Measurements from ENCODE around the gene PIK3C3. TPM values are rescaled to one million over a fixed set of nuclear protein-coding genes. Genes with fewer than 3 reads are reported as not detected.
"Not testable (repeated sequence)": the region's sequence is repeated elsewhere in the genome, so short reads cannot be mapped to it uniquely, and the experiment has no call there.

Gene PIK3C3
- total RNA-seq, 1 donor from 2014 or later, result 62.8 TPM

- Mint-ChIP-seq H3K4me1 (ENCODE audit: unreplicated experiment) (peaks cover 17% of the 10 kb centered on the region), H3K27me3 (ENCODE audit: unreplicated experiment) (peaks cover 5% of the 10 kb centered on the region), H3K36me3 (ENCODE audit: low read depth, unreplicated experiment) (no peaks in the 10 kb centered on the region), H3K9me3 (ENCODE audit: unreplicated experiment) (no peaks in the 10 kb centered on the region), H3K4me3 (ENCODE audit: unreplicated experiment) (no peak overlapping the region), H3K27ac (ENCODE audit: unreplicated experiment) (no peak overlapping the region)
- no peak for TF ChIP-seq CTCF (IDR thresholded peaks at IDR 0.05; ENCODE audit: unreplicated experiment)
- DNase-seq (ENCODE audit: low spot score), result no peak
Observed at GRCh38 chr18:42106784-42107183, 151.8 kb downstream of the PIK3C3 start.

- no peak for TF ChIP-seq CTCF (IDR thresholded peaks at IDR 0.05; ENCODE audit: unreplicated experiment)
- DNase-seq (ENCODE audit: low spot score), result no peak
- no peak overlapping the region for H3K27ac Mint-ChIP-seq (ENCODE audit: unreplicated experiment)
- H3K36me3 Mint-ChIP-seq (ENCODE audit: low read depth, unreplicated experiment), result no peaks in the 10 kb centered on the region
- no peak overlapping the region for H3K4me3 Mint-ChIP-seq (ENCODE audit: unreplicated experiment)
- H3K27me3 Mint-ChIP-seq (ENCODE audit: unreplicated experiment), result peaks cover 5% of the 10 kb centered on the region
- no peaks in the 10 kb centered on the region for H3K9me3 Mint-ChIP-seq (ENCODE audit: unreplicated experiment)
- peaks cover 17% of the 10 kb centered on the region for H3K4me1 Mint-ChIP-seq (ENCODE audit: unreplicated experiment)
Observed at GRCh38 chr18:42107287-42107686, 152.3 kb downstream of the PIK3C3 start.

- no peak overlapping the region for H3K4me3 Mint-ChIP-seq (ENCODE audit: unreplicated experiment)
- peaks cover 5% of the 10 kb centered on the region for H3K27me3 Mint-ChIP-seq (ENCODE audit: unreplicated experiment)
- H3K27ac Mint-ChIP-seq (ENCODE audit: unreplicated experiment), result no peak overlapping the region
- no peak for TF ChIP-seq CTCF (IDR thresholded peaks at IDR 0.05; ENCODE audit: unreplicated experiment)
- H3K9me3 Mint-ChIP-seq (ENCODE audit: unreplicated experiment), result no peaks in the 10 kb centered on the region
- H3K36me3 Mint-ChIP-seq (ENCODE audit: low read depth, unreplicated experiment), result no peaks in the 10 kb centered on the region
- DNase-seq (ENCODE audit: low spot score), result no peak
- H3K4me1 Mint-ChIP-seq (ENCODE audit: unreplicated experiment), result peaks cover 17% of the 10 kb centered on the region
Observed at GRCh38 chr18:42107691-42108450, 152.8 kb downstream of the PIK3C3 start.

- H3K27me3 Mint-ChIP-seq (ENCODE audit: unreplicated experiment); H3K4me1 Mint-ChIP-seq (ENCODE audit: unreplicated experiment); H3K9me3 Mint-ChIP-seq (ENCODE audit: unreplicated experiment); H3K4me3 Mint-ChIP-seq (ENCODE audit: unreplicated experiment); H3K27ac Mint-ChIP-seq (ENCODE audit: unreplicated experiment); H3K36me3 Mint-ChIP-seq (ENCODE audit: low read depth, unreplicated experiment); DNase-seq (ENCODE audit: low spot score): not testable (repeated sequence)
Observed at GRCh38 chr18:42112147-42112546, 157.1 kb downstream of the PIK3C3 start.

- Mint-ChIP-seq H3K36me3 (ENCODE audit: low read depth, unreplicated experiment) (no peaks in the 10 kb centered on the region), H3K4me3 (ENCODE audit: unreplicated experiment) (no peak overlapping the region), H3K27me3 (ENCODE audit: unreplicated experiment) (peaks cover 2% of the 10 kb centered on the region), H3K4me1 (ENCODE audit: unreplicated experiment) (no peaks in the 10 kb centered on the region), H3K27ac (ENCODE audit: unreplicated experiment) (no peak overlapping the region), H3K9me3 (ENCODE audit: unreplicated experiment) (no peaks in the 10 kb centered on the region)
- no peak for TF ChIP-seq CTCF (IDR thresholded peaks at IDR 0.05; ENCODE audit: unreplicated experiment)
- no peak for DNase-seq (ENCODE audit: low spot score)
Observed at GRCh38 chr18:42112657-42113420, 157.8 kb downstream of the PIK3C3 start.
